Measurements from ENCODE around the gene DDX42. TPM values are rescaled to one million over a fixed set of nuclear protein-coding genes. Genes with fewer than 3 reads are reported as not detected.

The DDX42 gene
- total and polyA plus RNA-seq, 9 of the 15 experiments (the other 6 are each of a cell fraction or from before 2014, with no cell fraction given), result 16.5 to 149 (median 87.6) TPM

GRCh38 chr17:63773272-63774140 is 464 bp upstream of the DDX42 start, which contains the start of gene CCDC47 (continued):
- TF ChIP-seq ZNF407 (IDR thresholded peaks at IDR 0.05; ENCODE audit: low read depth), result peak; percentile 88
- peak; percentile 96 for TF ChIP-seq ZBTB40 (IDR thresholded peaks at IDR 0.05)
- no peak for TF ChIP-seq ZBTB40 (CRISPR knock-in tag; IDR thresholded peaks at IDR 0.05)
- TF ChIP-seq GABPA (tag; conservative IDR thresholded peaks at IDR 0.05; ENCODE audit: low read depth), result peak; percentile 99
- TF ChIP-seq POLR2AphosphoS5 (IDR thresholded peaks at IDR 0.05; ENCODE audit: control insufficient read depth, insufficient read depth, low read depth, low read length), result peak; percentile 60; the same call in 1 of the 2 replicates
- TF ChIP-seq BMI1 (IDR thresholded peaks at IDR 0.05; ENCODE audit: low read length), result no peak
